CD4-positive, alpha-beta T cell treated with Interleukin-17A for 1 hour (primary cell): ENCODE measurements around the gene SYNE4.
A peak's percentile ranks its signal among the peaks of the same experiment; 100 is the strongest.
"Not testable (repeated sequence)": the region's sequence is repeated elsewhere in the genome, so short reads cannot be mapped to it uniquely, and the experiment has no call there.

Source experiments
- DNase-seq: peaks from one replicate; pipeline ENCODE4 v3.0.0-alpha.2; 2020

Gene SYNE4

GRCh38 chr19:36008336-36008978, at the start of gene SYNE4:
TSS of gene SYNE4 (minus strand) at chr19:36008813. CDS start at chr19:36008681, 132 bp downstream.
- no peak for DNase-seq

- DNase-seq, result peak; percentile 40
Measured at GRCh38 chr19:36054733-36055686, 46.4 kb upstream of the SYNE4 start, which contains the start of gene WDR62. TSS of gene WDR62 (plus strand) at chr19:36054897. CDS start at chr19:36054972, 75 bp downstream.

GRCh38 chr19:36054119-36054732, 45.6 kb upstream of the SYNE4 start, which contains the start of gene THAP8:
TSS of gene THAP8 (minus strand) at chr19:36054285. CDS start at chr19:36054217, 68 bp downstream.
- peak; percentile 100 for DNase-seq

GRCh38 chr19:36051637-36052036, 43.0 kb upstream of the SYNE4 start:
- DNase-seq, result no peak

- no peak for DNase-seq
Measured at GRCh38 chr19:36051236-36051635, 42.6 kb upstream of the SYNE4 start.

GRCh38 chr19:36049080-36049698, 40.6 kb upstream of the SYNE4 start:
- no peak for DNase-seq

GRCh38 chr19:36047835-36048234, 39.2 kb upstream of the SYNE4 start:
- no peak for DNase-seq

GRCh38 chr19:36046443-36047050, 37.9 kb upstream of the SYNE4 start:
- no peak for DNase-seq

- no peak for DNase-seq
Measured at GRCh38 chr19:36043952-36044351, 35.3 kb upstream of the SYNE4 start.

GRCh38 chr19:36041831-36042230, 33.2 kb upstream of the SYNE4 start:
- no peak for DNase-seq

GRCh38 chr19:36041092-36041491, 32.5 kb upstream of the SYNE4 start:
- DNase-seq, result not testable (repeated sequence)

GRCh38 chr19:36040495-36040894, 31.9 kb upstream of the SYNE4 start:
- DNase-seq, result no peak

GRCh38 chr19:36032251-36033104, 23.9 kb upstream of the SYNE4 start, which contains the start of gene CLIP3:
TSS of gene CLIP3 (minus strand) at chr19:36032873. CDS start at chr19:36032357, 516 bp downstream.
- peak; percentile 26 for DNase-seq

GRCh38 chr19:36031308-36031707, 22.7 kb upstream of the SYNE4 start:
- no peak for DNase-seq

GRCh38 chr19:36030264-36031148, 21.9 kb upstream of the SYNE4 start:
- no peak for DNase-seq

GRCh38 chr19:36028313-36029041, 19.9 kb upstream of the SYNE4 start:
- DNase-seq, result no peak

GRCh38 chr19:36027696-36028095, 19.1 kb upstream of the SYNE4 start:
- DNase-seq, result no peak

- no peak for DNase-seq
Measured at GRCh38 chr19:36026091-36026876, 17.7 kb upstream of the SYNE4 start.

- DNase-seq, result no peak
Measured at GRCh38 chr19:36025541-36025940, 16.9 kb upstream of the SYNE4 start.
